MCF 10A (cell line): ENCODE measurements around the gene MICAL3. TPM values are rescaled to one million over a fixed set of nuclear protein-coding genes. Genes with fewer than 3 reads are reported as not detected.

ENCODE experiments used
- BruUV-seq: library from RNA; stranded (reverse); fragments of 400-500 nt; replicated peaks from 2 replicates; lab custom pipeline; 2021; lab: Mats Ljungman, UMichigan
- CTCF ChIA-PET: fragments of 300-600 bp; sonication (Branson Sonifier 250); formaldehyde crosslinking; extraction: SDS; loops from one replicate; lab custom pipeline; 2021; ENCODE audit warnings: antibody characterized with exemption, inconsistent platforms; lab: Yijun Ruan, JAX
- POLR2A ChIA-PET: fragments of 300-600, 350-650 bp; sonication (Branson Sonifier 250); formaldehyde crosslinking; extraction: SDS; loops from one replicate; lab custom pipeline; 2020; ENCODE audit warnings: antibody characterized with exemption, inconsistent platforms; lab: Yijun Ruan, JAX
- DNase-seq: peaks from one replicate; pipeline ENCODE4 v3.0.0-alpha.2; 2018; ENCODE audit not compliant: unreplicated experiment
- H3K27ac Mint-ChIP-seq: one replicate; pipeline ENCODE4 v1.8.0; 2022; ENCODE audit warnings: mild to moderate bottlenecking, low read depth, mixed read lengths; ENCODE audit not compliant: unreplicated experiment
- H3K27me3 Mint-ChIP-seq: one replicate; pipeline ENCODE4 v1.8.0; 2022; ENCODE audit warnings: mixed read lengths; ENCODE audit not compliant: insufficient read depth, unreplicated experiment
- H3K36me3 Mint-ChIP-seq: one replicate; pipeline ENCODE4 v1.8.0; 2022; ENCODE audit warnings: mild to moderate bottlenecking, moderate library complexity, mixed read lengths; ENCODE audit not compliant: insufficient read depth, unreplicated experiment
- H3K4me1 Mint-ChIP-seq: one replicate; pipeline ENCODE4 v1.8.0; 2022; ENCODE audit warnings: mixed read lengths; ENCODE audit not compliant: insufficient read depth, unreplicated experiment
- H3K4me3 Mint-ChIP-seq: one replicate; pipeline ENCODE4 v1.8.0; 2022; ENCODE audit warnings: mild to moderate bottlenecking, moderate library complexity, mixed read lengths; ENCODE audit not compliant: unreplicated experiment
- H3K9me3 Mint-ChIP-seq: one replicate; pipeline ENCODE4 v1.8.0; 2022; ENCODE audit warnings: mixed read lengths; ENCODE audit not compliant: unreplicated experiment
- CTCF ChIP-seq: fragments of 200-600 bp; IDR thresholded peaks from one replicate; pipeline ENCODE4 v1.8.0; 2022; ENCODE audit warnings: antibody characterized with exemption, mild to moderate bottlenecking; ENCODE audit not compliant: unreplicated experiment
- intact Hi-C: fragments of 100-400 bp; cut with micrococcal nuclease; formaldehyde crosslinking; loops from 2 replicates; pipeline ENCODE4 v1.14.1; 2022
- total RNA-seq: library from RNA; stranded (reverse); gene quantifications from 2 replicates; pipeline ENCODE4 v1.2.3, GENCODE V29; 2022

MICAL3 gene
- total RNA-seq, 1 experiment from 2014 or later, result 54.1 TPM

DNA sequence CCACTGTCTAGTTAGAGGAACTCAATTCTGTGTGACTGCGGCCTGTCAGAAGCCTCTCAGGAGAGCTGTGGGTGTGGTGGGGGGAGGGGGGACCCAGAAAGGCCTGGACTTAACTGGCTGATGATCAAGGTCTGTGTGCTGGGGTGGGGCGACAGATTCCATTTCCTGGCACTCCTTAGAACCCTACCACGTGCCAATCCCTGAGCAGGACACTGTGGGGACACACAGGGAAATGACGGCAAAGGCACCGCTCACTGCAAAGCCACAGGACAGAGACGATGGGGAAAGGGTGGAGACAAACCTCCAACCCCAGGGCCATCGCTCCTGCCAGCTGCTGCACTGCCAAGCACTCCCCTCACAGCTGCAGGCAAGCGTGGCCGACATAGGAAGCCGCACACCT lies 191.7 kb downstream of the MICAL3 start:
- no peaks in the 10 kb centered on the region for H3K9me3 Mint-ChIP-seq
- intact Hi-C loops, result no loop called here
- no peak overlapping the region for H3K27ac Mint-ChIP-seq
- no peaks in the 10 kb centered on the region for H3K4me1 Mint-ChIP-seq
- no peak overlapping the region for H3K4me3 Mint-ChIP-seq
- POLR2A ChIA-PET, result interaction anchor here (5.9 kb wide), 1 partner anchor 244 kb away, joined by 45 read pairs; the partner anchor contains the start of gene PEX26
- no peak for DNase-seq
- TF ChIP-seq CTCF, result no peak
- peaks cover 31% of the 10 kb centered on the region for H3K36me3 Mint-ChIP-seq
- CTCF ChIA-PET, result interaction anchor here (1.4 to 5.6 kb wide), 2 partner anchors 59 to 241 kb away, joined by 3 to 145 read pairs; partner anchors contain the start of gene PEX26
- BruUV-seq, result no TSS peak
- H3K27me3 Mint-ChIP-seq, result no peaks in the 10 kb centered on the region

- Mint-ChIP-seq H3K27me3 (no peaks in the 10 kb centered on the region), H3K36me3 (peaks cover 34% of the 10 kb centered on the region), H3K4me1 (no peaks in the 10 kb centered on the region), H3K27ac (no peak overlapping the region), H3K9me3 (no peaks in the 10 kb centered on the region), H3K4me3 (no peak overlapping the region)
- CTCF ChIA-PET, result interaction anchor here (1.2 to 5.6 kb wide), 8 partner anchors 13 to 273 kb away, joined by 3 to 145 read pairs (median 8); partner anchors contain the start of gene PEX26
- no peak for DNase-seq
- no peak for TF ChIP-seq CTCF
- no TSS peak for BruUV-seq
- intact Hi-C loops, result loop anchor here (2.0 kb wide), 1 partner anchor 169 kb away; no protein-coding TSS in a partner anchor
- POLR2A ChIA-PET, result interaction anchor here (5.9 kb wide), 1 partner anchor 245 kb away, joined by 45 read pairs; the partner anchor contains the start of gene PEX26
These were observed 192.7 kb downstream of the MICAL3 start for GRCh38 chr22:17831501-17832251.

DNA sequence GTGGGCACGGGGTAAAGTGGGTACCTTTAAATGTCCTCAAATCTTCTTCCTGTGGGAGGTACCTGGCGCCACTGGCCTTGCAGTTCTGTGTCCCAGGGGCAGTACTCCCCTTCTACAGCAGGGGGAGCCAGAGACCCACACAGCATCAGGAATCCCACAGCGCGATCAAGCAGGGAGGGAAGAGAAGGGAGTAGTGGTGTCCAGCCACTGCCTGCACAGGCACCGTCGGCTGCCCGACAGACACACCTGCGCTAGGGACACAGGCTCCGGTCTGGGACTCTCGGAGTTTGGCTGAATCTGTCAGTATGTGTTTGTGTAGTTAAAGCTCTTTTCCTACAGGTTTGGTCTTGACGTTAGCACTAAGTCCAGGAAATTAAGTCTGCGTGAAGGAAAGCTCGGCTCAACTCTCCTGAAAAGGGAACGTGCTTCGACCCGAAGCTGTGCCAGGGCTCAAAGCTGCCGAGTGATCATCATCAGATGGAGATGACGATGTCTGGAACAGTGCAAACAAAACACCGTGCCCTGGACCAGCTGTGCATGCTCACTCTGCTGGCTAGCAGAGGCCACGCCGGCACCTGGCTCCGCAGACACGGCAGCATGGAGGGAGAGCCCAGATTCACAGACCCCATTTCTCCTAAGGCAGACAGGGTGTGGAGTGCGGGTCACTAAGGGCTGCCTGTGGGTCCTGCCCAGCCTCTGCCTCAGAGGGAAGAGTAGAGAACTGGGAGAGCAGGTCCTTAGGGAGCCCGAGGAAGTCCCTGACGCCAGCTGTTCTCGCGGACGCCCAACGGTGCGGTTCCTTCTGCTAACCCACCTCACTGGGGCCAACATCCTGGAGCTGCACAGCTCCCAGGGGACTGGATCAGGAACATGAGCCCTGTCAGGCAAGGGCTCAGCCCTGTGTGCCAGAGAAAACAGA lies 194.1 kb downstream of the MICAL3 start:
- peak; percentile 87 for DNase-seq
- CTCF ChIA-PET, result interaction anchor here (0.6 to 5.6 kb wide), 65 partner anchors 8 to 319 kb away, joined by 3 to 145 read pairs (median 4); partner anchors contain the start of genes PEX26, TUBA8 and USP18
- H3K9me3 Mint-ChIP-seq, result no peaks in the 10 kb centered on the region
- no peak overlapping the region for H3K4me3 Mint-ChIP-seq
- POLR2A ChIA-PET, result interaction anchor here (0.6 to 5.9 kb wide), 6 partner anchors 48 to 246 kb away, joined by 3 to 45 read pairs (median 3); partner anchors contain the start of gene PEX26
- intact Hi-C loops, result loop anchor here (1.0 to 2.0 kb wide), 5 partner anchors 170 to 272 kb away; partner anchors contain the start of gene MICAL3
- peaks cover 37% of the 10 kb centered on the region for H3K36me3 Mint-ChIP-seq
- H3K4me1 Mint-ChIP-seq, result no peaks in the 10 kb centered on the region
- no peak overlapping the region for H3K27ac Mint-ChIP-seq
- no TSS peak for BruUV-seq
- H3K27me3 Mint-ChIP-seq, result no peaks in the 10 kb centered on the region
- TF ChIP-seq CTCF, result peak; percentile 99
